Left lung (tissue), 10 donors: ENCODE results near the gene MS4A8. TPM values are rescaled to one million over a fixed set of nuclear protein-coding genes. Genes with fewer than 3 reads are reported as not detected.

Experiments used
- ATAC-seq: fragments of 200-7000 bp; cut with Tn5 transposase; one replicate; pipeline ENCODE4 v1.9.1; 2020; ENCODE audit warnings: moderate library complexity
- DNase-seq, 4 donors: peaks; one replicate each; pipeline ENCODE4 v3.0.0-alpha.2; 2013 to 2020
- H3K27ac ChIP-seq, 2 donors: fragments of 200-600 bp; sonication (generic) in 1 of 2; one replicate each; pipeline versions ENCODE4 v1.5.0 to v1.8.0; 2020 to 2021
- H3K27me3 ChIP-seq, 2 donors: fragments of 200-600 bp; sonication (generic) in 1 of 2; one replicate each; pipeline versions ENCODE4 v1.5.0 to v1.8.0; 2020 to 2021
- H3K36me3 ChIP-seq, 2 donors: fragments of 200-600 bp; sonication (generic) in 1 of 2; one replicate each; pipeline versions ENCODE4 v1.5.0 to v1.8.0; 2020 to 2021
- H3K4me1 ChIP-seq, 2 donors: fragments of 200-600 bp; one replicate each; pipeline ENCODE4 v1.8.0; 2021
- H3K4me3 ChIP-seq, 2 donors: fragments of 200-600 bp; sonication (generic) in 1 of 2; one replicate each; pipeline versions ENCODE4 v1.5.0 to v1.8.0; 2020 to 2021; ENCODE audit warnings: mild to moderate bottlenecking in 1 of 2
- H3K9me3 ChIP-seq, 2 donors: fragments of 200-600 bp; sonication (generic) in 1 of 2; one replicate each; pipeline versions ENCODE4 v1.5.0 to v1.8.0; 2020 to 2021
- intact Hi-C, 2 donors: fragments of 100-400 bp; cut with DNase I; formaldehyde crosslinking; loops; one replicate each; pipeline versions ENCODE4 v1.11.2 to v1.14.2; 2022
- polyA plus RNA-seq, 6 donors: library from polyadenylated mRNA; unstranded; fragments of 120-200 nt; gene quantifications; one replicate each; pipeline ENCODE4 v1.2.1, GENCODE V29; 2013; ENCODE audit not compliant: insufficient read length in 6 of 6
- total RNA-seq, 2 donors: library from RNA; stranded (reverse); fragmentation: NEBNext Ultra II Directional; extraction: Animal tissue kit (Norgen Biotek cat#: 25700); gene quantifications; one replicate each; pipeline ENCODE4 v1.2.1, GENCODE V29; 2021
- TF ChIP-seq, protein P1 (sequence below), 2 donors: fragments of 200-600 bp; sonication (generic) in 1 of 2; IDR thresholded peaks; one replicate each; pipeline versions ENCODE4 v1.5.0 to v1.8.0; 2021; ENCODE audit warnings: antibody characterized with exemption in 2 of 2
- donor health status: DM: no; HTN: yes; CAD: no.
- donor health status: DM: no; HTN: no; CAD: no.

The MS4A8 gene
- total and polyA plus RNA-seq, 8 donors: 4.9 to 18.1 (median 14.2) TPM; not detected in 1

DNA sequence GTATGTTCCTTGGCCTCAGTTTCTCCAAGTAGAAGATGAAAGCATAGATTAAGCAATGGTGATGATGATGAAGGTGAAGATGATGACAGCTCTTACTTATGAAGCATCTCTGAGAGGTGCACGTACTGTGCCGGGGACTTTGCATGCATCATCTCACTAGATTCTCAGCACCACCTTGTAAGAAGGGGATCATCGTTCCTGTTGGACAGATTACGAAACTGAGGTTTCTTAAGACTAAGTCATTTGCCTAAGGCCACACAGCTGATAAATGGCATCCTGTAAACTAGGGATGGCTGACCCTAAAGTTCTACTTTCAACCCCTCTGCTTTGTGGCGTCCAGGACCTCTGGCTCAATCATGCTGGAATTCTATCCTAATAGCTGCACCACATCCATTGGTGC lies 65.9 kb downstream of the MS4A8 start:
- no peak overlapping the region for H3K4me3 ChIP-seq
- TF ChIP-seq, protein P1, sequence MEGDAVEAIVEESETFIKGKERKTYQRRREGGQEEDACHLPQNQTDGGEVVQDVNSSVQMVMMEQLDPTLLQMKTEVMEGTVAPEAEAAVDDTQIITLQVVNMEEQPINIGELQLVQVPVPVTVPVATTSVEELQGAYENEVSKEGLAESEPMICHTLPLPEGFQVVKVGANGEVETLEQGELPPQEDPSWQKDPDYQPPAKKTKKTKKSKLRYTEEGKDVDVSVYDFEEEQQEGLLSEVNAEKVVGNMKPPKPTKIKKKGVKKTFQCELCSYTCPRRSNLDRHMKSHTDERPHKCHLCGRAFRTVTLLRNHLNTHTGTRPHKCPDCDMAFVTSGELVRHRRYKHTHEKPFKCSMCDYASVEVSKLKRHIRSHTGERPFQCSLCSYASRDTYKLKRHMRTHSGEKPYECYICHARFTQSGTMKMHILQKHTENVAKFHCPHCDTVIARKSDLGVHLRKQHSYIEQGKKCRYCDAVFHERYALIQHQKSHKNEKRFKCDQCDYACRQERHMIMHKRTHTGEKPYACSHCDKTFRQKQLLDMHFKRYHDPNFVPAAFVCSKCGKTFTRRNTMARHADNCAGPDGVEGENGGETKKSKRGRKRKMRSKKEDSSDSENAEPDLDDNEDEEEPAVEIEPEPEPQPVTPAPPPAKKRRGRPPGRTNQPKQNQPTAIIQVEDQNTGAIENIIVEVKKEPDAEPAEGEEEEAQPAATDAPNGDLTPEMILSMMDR (IDR thresholded peaks at IDR 0.05): no peak
- ATAC-seq (no peak), DNase-seq (no peak)
- peaks cover 0 to 32% of the 10 kb centered on the region in 2 donors for H3K27me3 ChIP-seq
- peaks cover 0 to 9% of the 10 kb centered on the region in 2 donors for H3K4me1 ChIP-seq
- H3K36me3 ChIP-seq: no peaks in the 10 kb centered on the region
- H3K9me3 ChIP-seq: no peaks in the 10 kb centered on the region
- intact Hi-C loops: no loop called here
- no peak overlapping the region for H3K27ac ChIP-seq

Other genes with a start within 250 kb of the MS4A8 start
- gene MS4A1, start 243.8 kb upstream of the MS4A8 start, total RNA-seq: 1 to 10 TPM in 1 of 2 donors, under 1 TPM in 1; 0.73 to 1.7 TPM
- 1 to 10 TPM in 4 of 6 donors, under 1 TPM in 2; 0.36 to 2.1 (median 1.1) TPM for gene MS4A1, start 243.8 kb upstream of the MS4A8 start, polyA plus RNA-seq
- not detected for gene MS4A12, start 206.8 kb upstream of the MS4A8 start, total RNA-seq
- gene MS4A12, start 206.8 kb upstream of the MS4A8 start, polyA plus RNA-seq: not detected
- not detected for gene MS4A13, start 184.2 kb upstream of the MS4A8 start, total RNA-seq
- not detected for gene MS4A13, start 184.2 kb upstream of the MS4A8 start, polyA plus RNA-seq
- gene MS4A18, start 25.1 kb downstream of the MS4A8 start, total RNA-seq: not detected
- gene MS4A18, start 25.1 kb downstream of the MS4A8 start, polyA plus RNA-seq: not detected
- gene MS4A15, start 57.3 kb downstream of the MS4A8 start, total RNA-seq: 10 to 100 TPM in 1 of 2 donors, 1 to 10 TPM in 1; 8.7 to 13.4 TPM
- gene MS4A15, start 57.3 kb downstream of the MS4A8 start, polyA plus RNA-seq: not detected
- gene MS4A10, start 85.7 kb downstream of the MS4A8 start, total RNA-seq: not detected
- gene MS4A10, start 85.7 kb downstream of the MS4A8 start, polyA plus RNA-seq: under 1 TPM in 5 of 6 donors, not detected in 1; 0.08 to 0.13 (median 0.10) TPM
- gene CCDC86, start 142.5 kb downstream of the MS4A8 start, total RNA-seq: 10 to 100 TPM; 10.2 to 23.1 TPM
- gene CCDC86, start 142.5 kb downstream of the MS4A8 start, polyA plus RNA-seq: 10 to 100 TPM; 12.5 to 21.0 (median 16.5) TPM
- gene PTGDR2, start 156.3 kb downstream of the MS4A8 start, total RNA-seq: under 1 TPM in 1 of 2 donors, not detected in 1; 0.21 TPM
- under 1 TPM; 0.17 to 0.41 (median 0.21) TPM for gene PTGDR2, start 156.3 kb downstream of the MS4A8 start, polyA plus RNA-seq
- not detected for gene ZP1, start 167.9 kb downstream of the MS4A8 start, total RNA-seq
- gene ZP1, start 167.9 kb downstream of the MS4A8 start, polyA plus RNA-seq: under 1 TPM in 1 of 6 donors, not detected in 5; 0.11 TPM
- gene PRPF19, start 207.0 kb downstream of the MS4A8 start, total RNA-seq: 10 to 100 TPM; 49.1 to 76.8 TPM
- gene PRPF19, start 207.0 kb downstream of the MS4A8 start, polyA plus RNA-seq: 100 to 1,000 TPM; 112 to 144 (median 122) TPM
- 100 to 1,000 TPM; 105 to 130 TPM for gene TMEM109, start 214.5 kb downstream of the MS4A8 start, total RNA-seq
- gene TMEM109, start 214.5 kb downstream of the MS4A8 start, polyA plus RNA-seq: 100 to 1,000 TPM in 1 of 6 donors, 10 to 100 TPM in 5; 82.9 to 100 (median 91.5) TPM
- 10 to 100 TPM; 12.3 to 37.1 TPM for gene TMEM132A, start 224.8 kb downstream of the MS4A8 start, total RNA-seq
- 10 to 100 TPM; 41.8 to 67.8 (median 47.7) TPM for gene TMEM132A, start 224.8 kb downstream of the MS4A8 start, polyA plus RNA-seq